ENCODE measurements around the gene CDH23. TPM values are rescaled to one million over a fixed set of nuclear protein-coding genes. Genes with fewer than 3 reads are reported as not detected.

The CDH23 gene
- total RNA-seq, 2 donors from 2014 or later: 3.9 to 74.8 TPM

GRCh38 chr10:71762324-71762723, 365.6 kb downstream of the CDH23 start:
- intact Hi-C loops (cut with DNase I): no loop called here
- DNase-seq (ENCODE audit: low spot score): no peak
- Histone ChIP-seq H3K27me3 (replicated peaks; ENCODE audit: insufficient read depth) (no peaks in the 10 kb centered on the region), H3K4me1 (replicated peaks) (no peaks in the 10 kb centered on the region), H3K36me3 (no peaks in the 10 kb centered on the region), H3K9me3 (no peaks in the 10 kb centered on the region), H3K4me3 (no peak overlapping the region), H3K27ac (no peak overlapping the region)
- TF ChIP-seq CTCF (IDR thresholded peaks at IDR 0.05): no peak
- no peak for TF ChIP-seq POLR2A (IDR thresholded peaks at IDR 0.05)
- no peak for TF ChIP-seq POLR2AphosphoS5 (IDR thresholded peaks at IDR 0.05)
- WGBS: 88% methylated on average over 5 of the region's 5 CpGs

- Histone ChIP-seq H3K4me3 (no peak overlapping the region), H3K36me3 (no peaks in the 10 kb centered on the region), H3K27ac (no peak overlapping the region), H3K27me3 (replicated peaks; ENCODE audit: insufficient read depth) (no peaks in the 10 kb centered on the region), H3K9me3 (no peaks in the 10 kb centered on the region), H3K4me1 (replicated peaks) (no peaks in the 10 kb centered on the region)
- intact Hi-C loops (cut with DNase I): no loop called here
- no peak for DNase-seq (ENCODE audit: low spot score)
- TF ChIP-seq POLR2A (IDR thresholded peaks at IDR 0.05) (no peak), POLR2AphosphoS5 (IDR thresholded peaks at IDR 0.05) (no peak)
- WGBS: 86% methylated on average over 11 of the region's 11 CpGs
Measured at GRCh38 chr10:71763352-71764127, 366.8 kb downstream of the CDH23 start.

GRCh38 chr10:71765176-71765904, 368.6 kb downstream of the CDH23 start:
- Histone ChIP-seq H3K9me3 (no peaks in the 10 kb centered on the region), H3K36me3 (no peaks in the 10 kb centered on the region), H3K4me1 (replicated peaks) (no peaks in the 10 kb centered on the region), H3K4me3 (no peak overlapping the region), H3K27ac (peak overlapping the region in 1 of 2 donors; percentile 36), H3K27me3 (replicated peaks; ENCODE audit: insufficient read depth) (no peaks in the 10 kb centered on the region)
- DNase-seq (ENCODE audit: low spot score): no peak
- no peak for TF ChIP-seq POLR2AphosphoS5 (IDR thresholded peaks at IDR 0.05)
- no peak for TF ChIP-seq POLR2A (IDR thresholded peaks at IDR 0.05)
- no peak for TF ChIP-seq CTCF (IDR thresholded peaks at IDR 0.05)
- intact Hi-C loops (cut with DNase I): no loop called here
- WGBS: 58% methylated on average over 8 of the region's 8 CpGs

GRCh38 chr10:71765906-71766716, 369.4 kb downstream of the CDH23 start:
- 80% methylated on average over 22 of the region's 22 CpGs for WGBS
- no peak for TF ChIP-seq POLR2A (IDR thresholded peaks at IDR 0.05)
- TF ChIP-seq CTCF (IDR thresholded peaks at IDR 0.05): no peak
- TF ChIP-seq POLR2AphosphoS5 (IDR thresholded peaks at IDR 0.05): no peak

More at GRCh38 chr10:71765906-71766716, 369.4 kb downstream of the CDH23 start:
- Histone ChIP-seq H3K27ac (peak overlapping the region; percentile 53 to 86), H3K4me3 (no peak overlapping the region), H3K9me3 (no peaks in the 10 kb centered on the region), H3K36me3 (no peaks in the 10 kb centered on the region), H3K4me1 (replicated peaks) (no peaks in the 10 kb centered on the region), H3K27me3 (replicated peaks; ENCODE audit: insufficient read depth) (no peaks in the 10 kb centered on the region)
- intact Hi-C loops (cut with DNase I): no loop called here
- DNase-seq (ENCODE audit: low spot score): no peak
